ENCODE measurements around the gene NELL2.

DNA sequence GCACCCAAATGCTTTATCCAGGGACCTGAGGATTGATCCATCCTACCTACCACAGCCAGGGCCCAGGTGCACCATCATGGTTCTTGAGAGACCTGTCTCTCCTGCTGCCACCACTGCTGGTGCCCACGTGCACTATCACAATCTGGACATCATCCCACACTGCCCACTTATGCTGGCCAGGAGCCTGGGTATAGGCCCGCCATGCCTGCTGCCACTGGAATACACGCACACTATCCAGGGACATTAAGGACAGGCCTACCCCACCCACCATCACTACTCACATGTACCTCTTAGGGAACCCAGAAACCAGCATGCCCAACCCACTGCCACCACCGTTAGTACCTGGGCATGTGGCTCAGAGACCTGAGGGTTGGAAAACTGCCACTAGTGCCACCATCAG lies 207.7 kb downstream of the NELL2 start:
- TF ChIP-seq, protein P1, sequence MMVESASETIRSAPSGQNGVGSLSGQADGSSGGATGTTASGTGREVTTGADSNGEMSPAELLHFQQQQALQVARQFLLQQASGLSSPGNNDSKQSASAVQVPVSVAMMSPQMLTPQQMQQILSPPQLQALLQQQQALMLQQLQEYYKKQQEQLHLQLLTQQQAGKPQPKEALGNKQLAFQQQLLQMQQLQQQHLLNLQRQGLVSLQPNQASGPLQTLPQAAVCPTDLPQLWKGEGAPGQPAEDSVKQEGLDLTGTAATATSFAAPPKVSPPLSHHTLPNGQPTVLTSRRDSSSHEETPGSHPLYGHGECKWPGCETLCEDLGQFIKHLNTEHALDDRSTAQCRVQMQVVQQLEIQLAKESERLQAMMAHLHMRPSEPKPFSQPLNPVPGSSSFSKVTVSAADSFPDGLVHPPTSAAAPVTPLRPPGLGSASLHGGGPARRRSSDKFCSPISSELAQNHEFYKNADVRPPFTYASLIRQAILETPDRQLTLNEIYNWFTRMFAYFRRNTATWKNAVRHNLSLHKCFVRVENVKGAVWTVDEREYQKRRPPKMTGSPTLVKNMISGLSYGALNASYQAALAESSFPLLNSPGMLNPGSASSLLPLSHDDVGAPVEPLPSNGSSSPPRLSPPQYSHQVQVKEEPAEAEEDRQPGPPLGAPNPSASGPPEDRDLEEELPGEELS (CRISPR knock-in tag; IDR thresholded peaks at IDR 0.05; ENCODE audit: borderline replicate concordance): no peak
- TF ChIP-seq, protein P2, sequence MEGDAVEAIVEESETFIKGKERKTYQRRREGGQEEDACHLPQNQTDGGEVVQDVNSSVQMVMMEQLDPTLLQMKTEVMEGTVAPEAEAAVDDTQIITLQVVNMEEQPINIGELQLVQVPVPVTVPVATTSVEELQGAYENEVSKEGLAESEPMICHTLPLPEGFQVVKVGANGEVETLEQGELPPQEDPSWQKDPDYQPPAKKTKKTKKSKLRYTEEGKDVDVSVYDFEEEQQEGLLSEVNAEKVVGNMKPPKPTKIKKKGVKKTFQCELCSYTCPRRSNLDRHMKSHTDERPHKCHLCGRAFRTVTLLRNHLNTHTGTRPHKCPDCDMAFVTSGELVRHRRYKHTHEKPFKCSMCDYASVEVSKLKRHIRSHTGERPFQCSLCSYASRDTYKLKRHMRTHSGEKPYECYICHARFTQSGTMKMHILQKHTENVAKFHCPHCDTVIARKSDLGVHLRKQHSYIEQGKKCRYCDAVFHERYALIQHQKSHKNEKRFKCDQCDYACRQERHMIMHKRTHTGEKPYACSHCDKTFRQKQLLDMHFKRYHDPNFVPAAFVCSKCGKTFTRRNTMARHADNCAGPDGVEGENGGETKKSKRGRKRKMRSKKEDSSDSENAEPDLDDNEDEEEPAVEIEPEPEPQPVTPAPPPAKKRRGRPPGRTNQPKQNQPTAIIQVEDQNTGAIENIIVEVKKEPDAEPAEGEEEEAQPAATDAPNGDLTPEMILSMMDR (IDR thresholded peaks at IDR 0.05 in 2 of 3, conservative IDR thresholded peaks at IDR 0.05 in 1 of 3; ENCODE audit: insufficient read depth in 2 of 3, low read depth in 1 of 3, low read length in 3 of 3): no peak

Measured in K562 (cell line).